Measurements from ENCODE around the gene TMEM200C. TPM values are rescaled to one million over a fixed set of nuclear protein-coding genes. Genes with fewer than 3 reads are reported as not detected.

TMEM200C gene
- total and polyA plus RNA-seq, 9 of the 15 experiments (the other 6 are each of a cell fraction or from before 2014, with no cell fraction given) = 0.04 TPM; not detected in 8

DNA sequence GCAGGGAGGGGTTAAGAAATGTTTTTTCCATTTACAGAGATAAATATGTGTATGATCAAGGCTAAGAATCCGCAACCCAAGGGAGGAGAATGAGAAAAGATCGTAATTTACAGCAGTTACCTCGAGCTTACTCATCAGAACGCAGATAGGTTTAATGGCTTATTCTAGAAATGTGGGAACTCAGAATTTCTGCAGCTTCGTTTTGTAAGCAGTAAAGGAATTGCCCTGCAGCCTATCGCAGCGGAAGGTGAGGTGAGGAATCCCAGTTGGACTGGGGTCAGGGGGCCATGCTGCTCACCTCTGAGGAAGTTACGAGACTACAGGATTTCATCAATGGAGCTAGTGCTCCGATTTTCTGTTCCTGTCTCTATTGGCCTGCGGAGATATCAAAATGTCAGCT is 8.1 kb upstream of the TMEM200C start:
- CTCF ChIA-PET (ENCODE audit: low intra/inter-chr PET ratio) = no interaction called here
- H3K9me3 ChIP-seq (replicated peaks; ENCODE audit: control insufficient read depth, insufficient read depth, low read depth, low read length) = no peaks in the 10 kb centered on the region

GRCh38 chr18:5900262-5900661 is 4.9 kb upstream of the TMEM200C start:
- CTCF ChIA-PET (ENCODE audit: low intra/inter-chr PET ratio) = no interaction called here
- no peak for ATAC-seq
- POLR2A ChIA-PET = no interaction called here
- H3K27me3 ChIP-seq (ENCODE audit: control insufficient read depth in 2 of 2, insufficient read depth in 2 of 2, low read length in 2 of 2) = no peaks in the 10 kb centered on the region; a peak in 1 of 5 replicates
- FAIRE-seq = no peak
- TF ChIP-seq TRIM24 (IDR thresholded peaks at IDR 0.05) = no peak
- no peak for TF ChIP-seq CTBP1 (IDR thresholded peaks at IDR 0.05; ENCODE audit: borderline replicate concordance)
- TF ChIP-seq ZNF146 (CRISPR knock-in tag; IDR thresholded peaks at IDR 0.05; ENCODE audit: unreplicated experiment) = no peak
- no peak for TF ChIP-seq JUND (IDR thresholded peaks at IDR 0.05; ENCODE audit: borderline replicate concordance, low read depth, low read length)
- TF ChIP-seq JUND (tag; IDR thresholded peaks at IDR 0.05; ENCODE audit: borderline replicate concordance, low read depth, low read length) = no peak
- no peak for TF ChIP-seq KLF13 (tag; IDR thresholded peaks at IDR 0.05; ENCODE audit: borderline replicate concordance, low read depth)
- TF ChIP-seq HDGF (IDR thresholded peaks at IDR 0.05) = no peak
- TF ChIP-seq ZNF282 (CRISPR knock-in tag; IDR thresholded peaks at IDR 0.05) = no peak
- TF ChIP-seq MCM2 (IDR thresholded peaks at IDR 0.05; ENCODE audit: low read depth) = no peak
- TF ChIP-seq MEIS2 (IDR thresholded peaks at IDR 0.05; ENCODE audit: partially characterized antibody) = no peak
- no peak for TF ChIP-seq HIVEP1 (CRISPR knock-in tag; IDR thresholded peaks at IDR 0.05)
- no peak for TF ChIP-seq ZNF217 (CRISPR knock-in tag; IDR thresholded peaks at IDR 0.05)
- no peak for TF ChIP-seq HDAC2 (IDR thresholded peaks at IDR 0.05)
- TF ChIP-seq KDM2B (CRISPR knock-in tag; IDR thresholded peaks at IDR 0.05) = no peak
- WGBS (ENCODE audit: insufficient coverage, low coverage, missing lambda C conversion rate) = 0% methylated on average over 6 of the region's 6 CpGs
- H3K4me2 ChIP-seq (ENCODE audit: insufficient read depth, low read length) = no peak overlapping the region
- no peaks in the 10 kb centered on the region for H3K79me2 ChIP-seq (ENCODE audit: control insufficient read depth, insufficient read depth, low read length)
- no peak for DNase-seq (ENCODE audit: extremely low read depth in 1 of 4, low spot score in 3 of 4)
- H3K4me3 ChIP-seq = no peak overlapping the region
- no peaks in the 10 kb centered on the region for H3K36me3 ChIP-seq (ENCODE audit: control insufficient read depth, insufficient read depth, low read length)
- H3K27ac ChIP-seq (ENCODE audit: extremely low read depth, low read depth, low read length) = no peak overlapping the region
- no peaks in the 10 kb centered on the region for H3K9me3 ChIP-seq (replicated peaks; ENCODE audit: control insufficient read depth, insufficient read depth, low read depth, low read length)
- no peaks in the 10 kb centered on the region for H3K9me1 ChIP-seq (ENCODE audit: control insufficient read depth, insufficient read depth, low read length)
- no peak overlapping the region for H3K9ac ChIP-seq (ENCODE audit: insufficient read depth in 1 of 2, low read depth in 2 of 2, low read length in 2 of 2)
- intact Hi-C loops (cut with micrococcal nuclease) = no loop called here
- H2AFZ ChIP-seq (ENCODE audit: low read depth, low read length) = no peak overlapping the region
- peaks cover 0 to 5% of the 10 kb centered on the region in 2 experiments; a peak in 1 of 5 replicates for H3K4me1 ChIP-seq (replicated peaks in 1 of 2; ENCODE audit: control insufficient read depth in 2 of 2, insufficient read depth in 2 of 2, low read length in 2 of 2)
- H4K20me1 ChIP-seq (replicated peaks; ENCODE audit: control insufficient read depth, insufficient read depth, low read length) = no peaks in the 10 kb centered on the region
- in situ Hi-C loops (cut with MboI) = no loop called here
- no TSS peak for BruUV-seq (replicated peaks)

More for the DNA sequence above, 8.1 kb upstream of the TMEM200C start:
- DNase-seq (ENCODE audit: extremely low read depth in 1 of 4, low spot score in 3 of 4) (no peak), ATAC-seq (no peak), FAIRE-seq (no peak)
- no peaks in the 10 kb centered on the region for H3K4me1 ChIP-seq (replicated peaks in 1 of 2; ENCODE audit: control insufficient read depth in 2 of 2, insufficient read depth in 2 of 2, low read length in 2 of 2)
- in situ Hi-C loops (cut with MboI) (no loop called here), intact Hi-C loops (cut with micrococcal nuclease) (no loop called here)
- POLR2A ChIA-PET = interaction anchor here (1.2 kb wide), 1 partner anchor 9 kb away, joined by 4 read pairs; no protein-coding TSS in a partner anchor
- no peak overlapping the region for H3K4me3 ChIP-seq
- no peak overlapping the region for H2AFZ ChIP-seq (ENCODE audit: low read depth, low read length)
- H3K27ac ChIP-seq (ENCODE audit: extremely low read depth, low read depth, low read length) = no peak overlapping the region
- TF ChIP-seq ZNF282 (CRISPR knock-in tag; IDR thresholded peaks at IDR 0.05) (no peak), SIN3B (IDR thresholded peaks at IDR 0.05; ENCODE audit: low read depth) (no peak), ZNF785 (CRISPR knock-in tag; IDR thresholded peaks at IDR 0.05) (no peak), BMI1 (IDR thresholded peaks at IDR 0.05; ENCODE audit: low read length) (no peak), PHF20 (IDR thresholded peaks at IDR 0.05; ENCODE audit: partially characterized antibody) (no peak), HEY1 (CRISPR knock-in tag; IDR thresholded peaks at IDR 0.05; ENCODE audit: borderline replicate concordance) (no peak)
- H3K9me1 ChIP-seq (ENCODE audit: control insufficient read depth, insufficient read depth, low read length) = no peaks in the 10 kb centered on the region
- no peak overlapping the region for H3K9ac ChIP-seq (ENCODE audit: insufficient read depth in 1 of 2, low read depth in 2 of 2, low read length in 2 of 2)
- no peaks in the 10 kb centered on the region for H3K27me3 ChIP-seq (ENCODE audit: control insufficient read depth in 2 of 2, insufficient read depth in 2 of 2, low read length in 2 of 2)
- no peaks in the 10 kb centered on the region for H3K36me3 ChIP-seq (ENCODE audit: control insufficient read depth, insufficient read depth, low read length)
- BruUV-seq (replicated peaks) = no TSS peak
- no peaks in the 10 kb centered on the region for H3K79me2 ChIP-seq (ENCODE audit: control insufficient read depth, insufficient read depth, low read length)
- H3K4me2 ChIP-seq (ENCODE audit: insufficient read depth, low read length) = no peak overlapping the region
- WGBS (ENCODE audit: insufficient coverage, low coverage, missing lambda C conversion rate) = 1% methylated on average over 10 of the region's 10 CpGs
- no peaks in the 10 kb centered on the region for H4K20me1 ChIP-seq (replicated peaks; ENCODE audit: control insufficient read depth, insufficient read depth, low read length)
